ENCODE measurements around the gene CAB39L.

- TF ChIP-seq REST (IDR thresholded peaks at IDR 0.05; ENCODE audit: borderline replicate concordance), result no peak
- no peak for TF ChIP-seq CTCF (IDR thresholded peaks at IDR 0.05; ENCODE audit: poor library complexity, severe bottlenecking)
- TF ChIP-seq TAF1 (IDR thresholded peaks at IDR 0.05; ENCODE audit: low read depth), result no peak
Observed at GRCh38 chr13:49367640-49368422, 76.0 kb downstream of the CAB39L start.
